H1 (cell line): ENCODE results near the gene RPE. TPM values are rescaled to one million over a fixed set of nuclear protein-coding genes. Genes with fewer than 3 reads are reported as not detected.

Source experiments
- ASH2L ChIP-seq: fragments of 200-600, 300-600 bp; sonication (generic); IDR thresholded peaks from one replicate; pipeline ENCODE4 v1.7.1; 2017; ENCODE audit warnings: low read length
- BRCA1 ChIP-seq: IDR thresholded peaks from 2 replicates; pipeline ENCODE4 v1.6.1; 2012; ENCODE audit warnings: low read depth, low read length, improper control_type of control experiment
- CBX5 ChIP-seq: fragments of 300-800, 300-1000 bp; sonication (generic); IDR thresholded peaks from 2 replicates; pipeline ENCODE4 v1.7.1; 2016; ENCODE audit warnings: antibody characterized with exemption, low read length, low read depth
- CHD1 ChIP-seq: IDR thresholded peaks from 2 replicates; pipeline ENCODE4 v1.6.1; 2012; ENCODE audit warnings: low read depth, low read length, improper control_type of control experiment
- CHD2 ChIP-seq: IDR thresholded peaks from 2 replicates; pipeline ENCODE4 v1.6.1; 2012; ENCODE audit warnings: low read length, improper control_type of control experiment
- E2F6 ChIP-seq: IDR thresholded peaks from 2 replicates; pipeline ENCODE4 v1.6.1; 2012; ENCODE audit warnings: inconsistent platforms
- FOSL1 ChIP-seq: IDR thresholded peaks from 2 replicates; pipeline ENCODE4 v1.6.1; 2011; ENCODE audit warnings: mild to moderate bottlenecking, low read depth, low read length, moderate library complexity; ENCODE audit not compliant: insufficient read depth
- GABPA ChIP-seq: IDR thresholded peaks from 2 replicates; pipeline ENCODE4 v1.6.1; 2011; ENCODE audit warnings: mild to moderate bottlenecking, low read length, moderate library complexity, borderline replicate concordance; ENCODE audit not compliant: insufficient read depth
- JUN ChIP-seq: IDR thresholded peaks from 2 replicates; pipeline ENCODE4 v1.6.1; 2011; ENCODE audit warnings: low read depth, mild to moderate bottlenecking, improper control_type of control experiment, low read length
- RAD21 ChIP-seq, 2 experiments: IDR thresholded peaks in 1 of 2; conservative IDR thresholded peaks in 1 of 2; 2 replicates each; pipeline ENCODE4 v1.6.1; 2011; ENCODE audit warnings: low read depth in 2 of 2, low read length in 2 of 2, improper control_type of control experiment in 1 of 2, inconsistent platforms in 1 of 2, mild to moderate bottlenecking in 1 of 2, moderate library complexity in 1 of 2
- TBP ChIP-seq: IDR thresholded peaks from 2 replicates; pipeline ENCODE4 v1.6.1; 2011; ENCODE audit warnings: low read depth, low read length, improper control_type of control experiment
- TCF12 ChIP-seq: IDR thresholded peaks from 2 replicates; pipeline ENCODE4 v1.6.1; 2011; ENCODE audit warnings: low read depth, mild to moderate bottlenecking, low read length
- polyA plus RNA-seq, 7 experiments: library from polyadenylated mRNA; depleted of rRNA in 3 of 7; stranded (reverse) in 5 of 7; unstranded in 2 of 7; fragments of >200 nt in 5 of 7; fragments of 200-250 nt in 2 of 7; gene quantifications; 1 replicate in 5 of 7; 2 replicates in 1 of 7; 4 replicates in 1 of 7; pipeline versions ENCODE4 v1.2.1 to v1.2.3, GENCODE V29; 2011 to 2013; ENCODE audit warnings: missing spikeins in 2 of 7, mixed read lengths in 2 of 7
- total RNA-seq: library from RNA; stranded (reverse); fragmentation: NEBNext Ultra II Directional; extraction: Animal tissue kit (Norgen Biotek cat#: 25700); gene quantifications from 2 replicates; pipeline ENCODE4 v1.2.1, GENCODE V29; 2021
- TF ChIP-seq, protein P1 (sequence below): IDR thresholded peaks from 2 replicates; pipeline ENCODE4 v1.6.1; 2012; ENCODE audit warnings: inconsistent platforms

Gene RPE
- total and polyA plus RNA-seq, 2 of the 8 experiments (the other 6 are each of a cell fraction or from before 2014, with no cell fraction given): 77.8 to 102 TPM

- TF ChIP-seq GABPA (no peak), RAD21 (IDR thresholded peaks at IDR 0.05 in 1 of 2, conservative IDR thresholded peaks at IDR 0.05 in 1 of 2; ENCODE audit: low read depth in 2 of 2, low read length in 2 of 2) (no peak), CHD2 (no peak), JUN (no peak), E2F6 (no peak), CHD1 (no peak), CBX5 (no peak), FOSL1 (no peak), ASH2L (no peak), TCF12 (no peak), BRCA1 (no peak), TBP (no peak)
- TF ChIP-seq, protein P1, sequence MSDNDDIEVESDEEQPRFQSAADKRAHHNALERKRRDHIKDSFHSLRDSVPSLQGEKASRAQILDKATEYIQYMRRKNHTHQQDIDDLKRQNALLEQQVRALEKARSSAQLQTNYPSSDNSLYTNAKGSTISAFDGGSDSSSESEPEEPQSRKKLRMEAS: no peak
These were observed 1.7 kb upstream of the RPE start (continued) for GRCh38 chr2:210000464-210001324.
